CD4-positive, alpha-beta T cell (primary cell): Measurements from ENCODE around the gene RHOF. TPM values are rescaled to one million over a fixed set of nuclear protein-coding genes. Genes with fewer than 3 reads are reported as not detected.

Source experiments
- ATAC-seq: fragments of 200-7000 bp; cut with Tn5 transposase; one replicate; pipeline ENCODE4 v1.10.0; 2022; ENCODE audit warnings: mild to moderate bottlenecking; ENCODE audit not compliant: poor library complexity
- CTCF ChIA-PET: fragments of 350-600 bp; sonication (Branson Sonifier 250); formaldehyde crosslinking; loops from one replicate; lab custom pipeline; 2021; ENCODE audit warnings: antibody characterized with exemption, inconsistent platforms; lab: Charles Lee
- POLR2A ChIA-PET: fragments of 350-600 bp; sonication (Branson Sonifier 250); formaldehyde crosslinking; loops from one replicate; lab custom pipeline; 2021; ENCODE audit warnings: antibody characterized with exemption, inconsistent platforms; lab: Charles Lee
- DNase-seq, 14 experiments: peaks; one replicate each; pipeline ENCODE4 v3.0.0-alpha.2; 2013 to 2020; ENCODE audit warnings: mixed read lengths in 2 of 14
- H3K27ac ChIP-seq, 2 donors: one replicate each; pipeline versions ENCODE4 v1.5.1 to v1.7.0; 2013; ENCODE audit warnings: low read length in 2 of 2, low read depth in 1 of 2, mild to moderate bottlenecking in 1 of 2
- H3K27me3 ChIP-seq, 2 experiments: 1 replicate in 1 of 2; 2 replicates in 1 of 2; pipeline versions ENCODE4 v1.6.1 to v1.7.0; 2013; ENCODE audit warnings: low read length in 2 of 2, control low read depth in 1 of 2, mild to moderate bottlenecking in 1 of 2, moderate library complexity in 1 of 2; ENCODE audit not compliant: insufficient read depth in 2 of 2, control insufficient read depth in 1 of 2
- H3K36me3 ChIP-seq: one replicate; pipeline ENCODE4 v1.6.1; 2013; ENCODE audit warnings: low read length, control low read depth; ENCODE audit not compliant: insufficient read depth
- H3K4me1 ChIP-seq: one replicate; pipeline ENCODE4 v1.6.1; 2013; ENCODE audit warnings: low read length, control low read depth; ENCODE audit not compliant: insufficient read depth
- H3K4me3 ChIP-seq: one replicate; pipeline ENCODE4 v1.5.1; 2013; ENCODE audit warnings: mild to moderate bottlenecking, low read length, moderate library complexity
- H3K9me3 ChIP-seq, 2 experiments: 1 replicate in 1 of 2; 2 replicates in 1 of 2; pipeline versions ENCODE4 v1.6.1 to v1.7.0; 2013; ENCODE audit warnings: low read length in 2 of 2, mild to moderate bottlenecking in 2 of 2, control low read depth in 1 of 2, moderate library complexity in 1 of 2; ENCODE audit not compliant: control insufficient read depth in 1 of 2, insufficient read depth in 1 of 2
- H3K27ac Mint-ChIP-seq: one replicate; pipeline ENCODE4 v1.8.0; 2020; ENCODE audit warnings: mixed read lengths
- H3K27me3 Mint-ChIP-seq: one replicate; pipeline ENCODE4 v1.8.0; 2021; ENCODE audit warnings: mixed read lengths
- H3K36me3 Mint-ChIP-seq: one replicate; pipeline ENCODE4 v1.8.0; 2021; ENCODE audit warnings: low read depth, mixed read lengths
- H3K4me1 Mint-ChIP-seq: one replicate; pipeline ENCODE4 v1.8.0; 2021; ENCODE audit warnings: low read depth, mixed read lengths
- H3K4me3 Mint-ChIP-seq: one replicate; pipeline ENCODE4 v1.8.0; 2020; ENCODE audit warnings: mild to moderate bottlenecking, mixed read lengths
- H3K9me3 Mint-ChIP-seq: one replicate; pipeline ENCODE4 v1.8.0; 2020; ENCODE audit warnings: mixed read lengths
- intact Hi-C, 2 experiments: fragments of 100-400 bp; cut with DNase I in 1 of 2; cut with micrococcal nuclease in 1 of 2; formaldehyde crosslinking; loops; one replicate each; pipeline versions ENCODE4 v1.15.1 to v1.9.0; 2023 to 2025; cut with DNase I, micrococcal nuclease
- total RNA-seq, 174 experiments: library from RNA in 2 of 174; stranded (reverse) in 2 of 174; gene quantifications; one replicate each; pipeline ENCODE4 v1.2.3 and lab custom pipeline; 2021 to 2026
- TF ChIP-seq, protein P1 (sequence below): fragments of 200-600 bp; IDR thresholded peaks from one replicate; pipeline ENCODE4 v1.8.0; 2022; ENCODE audit warnings: antibody characterized with exemption, mild to moderate bottlenecking

Gene RHOF
- total RNA-seq, 2 experiments from 2014 or later, result 155 to 164 TPM

GRCh38 chr12:121804417-121805111, 11.1 kb upstream of the RHOF start:
- H3K36me3 Mint-ChIP-seq, result peaks cover 60% of the 10 kb centered on the region
- H3K27ac ChIP-seq, result peak overlapping the region; percentile 34 to 74
- H3K4me3 ChIP-seq, result peak overlapping the region; percentile 83
- H3K4me1 Mint-ChIP-seq, result peaks cover 35% of the 10 kb centered on the region
- intact Hi-C loops, result no loop called here
- H3K9me3 ChIP-seq, result no peaks in the 10 kb centered on the region
- peak overlapping the region; percentile 99 for H3K4me3 Mint-ChIP-seq
- H3K27ac Mint-ChIP-seq, result peak overlapping the region; percentile 82
- H3K4me1 ChIP-seq, result peaks cover 45% of the 10 kb centered on the region
- no peaks in the 10 kb centered on the region for H3K27me3 Mint-ChIP-seq
- DNase-seq (peak in 13 of 14 experiments; percentile 53 to 87 (median 64)), ATAC-seq (peak; percentile 4)
- ChIA-PET POLR2A (interaction anchor here (0.9 to 34.6 kb wide), 10 partner anchors 1 to 1513 kb away, joined by 3 to 1869 read pairs (median 18); partner anchors contain the start of genes PSMD9, RHOF, RNU4-1 and RNU4-2), CTCF (interaction anchor here (1.4 to 16.5 kb wide), 2 partner anchors 9 to 84 kb away, joined by 4 to 746 read pairs; partner anchors contain the start of genes PSMD9 and RHOF)
- TF ChIP-seq, protein P1, sequence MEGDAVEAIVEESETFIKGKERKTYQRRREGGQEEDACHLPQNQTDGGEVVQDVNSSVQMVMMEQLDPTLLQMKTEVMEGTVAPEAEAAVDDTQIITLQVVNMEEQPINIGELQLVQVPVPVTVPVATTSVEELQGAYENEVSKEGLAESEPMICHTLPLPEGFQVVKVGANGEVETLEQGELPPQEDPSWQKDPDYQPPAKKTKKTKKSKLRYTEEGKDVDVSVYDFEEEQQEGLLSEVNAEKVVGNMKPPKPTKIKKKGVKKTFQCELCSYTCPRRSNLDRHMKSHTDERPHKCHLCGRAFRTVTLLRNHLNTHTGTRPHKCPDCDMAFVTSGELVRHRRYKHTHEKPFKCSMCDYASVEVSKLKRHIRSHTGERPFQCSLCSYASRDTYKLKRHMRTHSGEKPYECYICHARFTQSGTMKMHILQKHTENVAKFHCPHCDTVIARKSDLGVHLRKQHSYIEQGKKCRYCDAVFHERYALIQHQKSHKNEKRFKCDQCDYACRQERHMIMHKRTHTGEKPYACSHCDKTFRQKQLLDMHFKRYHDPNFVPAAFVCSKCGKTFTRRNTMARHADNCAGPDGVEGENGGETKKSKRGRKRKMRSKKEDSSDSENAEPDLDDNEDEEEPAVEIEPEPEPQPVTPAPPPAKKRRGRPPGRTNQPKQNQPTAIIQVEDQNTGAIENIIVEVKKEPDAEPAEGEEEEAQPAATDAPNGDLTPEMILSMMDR, result no peak
- no peaks in the 10 kb centered on the region for H3K9me3 Mint-ChIP-seq
- no peaks in the 10 kb centered on the region for H3K27me3 ChIP-seq
- peaks cover 31% of the 10 kb centered on the region for H3K36me3 ChIP-seq

- peak within 1 kb of the TSS; percentile 98 for H3K27ac Mint-ChIP-seq
- DNase-seq (peak in 11 of 14 experiments; percentile 47 to 83 (median 58)), ATAC-seq (peak; percentile 2)
- Histone ChIP-seq H3K9me3 (no peaks in the 10 kb centered on the region), H3K36me3 (peaks cover 28% of the 10 kb centered on the region), H3K27me3 (no peaks in the 10 kb centered on the region), H3K4me1 (peaks cover 49% of the 10 kb centered on the region), H3K27ac (peak within 1 kb of the TSS; percentile 96 to 97), H3K4me3 (peak within 1 kb of the TSS; percentile 100)
- TF ChIP-seq, protein P1, result no peak
- peak within 1 kb of the TSS; percentile 99 for H3K4me3 Mint-ChIP-seq
- CTCF ChIA-PET, result interaction anchor here (1.4 to 16.5 kb wide), 2 partner anchors 8 to 84 kb away, joined by 4 to 746 read pairs; partner anchors contain the start of genes PSMD9 and RHOF
- H3K27me3 Mint-ChIP-seq, result no peaks in the 10 kb centered on the region
- peaks cover 60% of the 10 kb centered on the region for H3K36me3 Mint-ChIP-seq
- H3K9me3 Mint-ChIP-seq, result no peaks in the 10 kb centered on the region
- intact Hi-C loops, result loop anchor here in 1 of 2 experiments (2.0 kb wide), 1 partner anchor 17 kb away; no protein-coding TSS in a partner anchor
- POLR2A ChIA-PET, result interaction anchor here (0.9 to 34.6 kb wide), 12 partner anchors 1 to 1512 kb away, joined by 3 to 1869 read pairs (median 18); partner anchors contain the start of genes KDM2B, PSMD9, RHOF and RNU4-1
- H3K4me1 Mint-ChIP-seq, result peaks cover 35% of the 10 kb centered on the region
Observed at GRCh38 chr12:121803861-121804416, 10.5 kb upstream of the RHOF start, which contains the start of gene SETD1B. Gene SETD1B, plus strand, starts transcription at chr12:121804009. Its CDS starts 729 bp downstream, at chr12:121804738.
